Measurements from ENCODE around the gene LSM11.

Gene LSM11

DNA sequence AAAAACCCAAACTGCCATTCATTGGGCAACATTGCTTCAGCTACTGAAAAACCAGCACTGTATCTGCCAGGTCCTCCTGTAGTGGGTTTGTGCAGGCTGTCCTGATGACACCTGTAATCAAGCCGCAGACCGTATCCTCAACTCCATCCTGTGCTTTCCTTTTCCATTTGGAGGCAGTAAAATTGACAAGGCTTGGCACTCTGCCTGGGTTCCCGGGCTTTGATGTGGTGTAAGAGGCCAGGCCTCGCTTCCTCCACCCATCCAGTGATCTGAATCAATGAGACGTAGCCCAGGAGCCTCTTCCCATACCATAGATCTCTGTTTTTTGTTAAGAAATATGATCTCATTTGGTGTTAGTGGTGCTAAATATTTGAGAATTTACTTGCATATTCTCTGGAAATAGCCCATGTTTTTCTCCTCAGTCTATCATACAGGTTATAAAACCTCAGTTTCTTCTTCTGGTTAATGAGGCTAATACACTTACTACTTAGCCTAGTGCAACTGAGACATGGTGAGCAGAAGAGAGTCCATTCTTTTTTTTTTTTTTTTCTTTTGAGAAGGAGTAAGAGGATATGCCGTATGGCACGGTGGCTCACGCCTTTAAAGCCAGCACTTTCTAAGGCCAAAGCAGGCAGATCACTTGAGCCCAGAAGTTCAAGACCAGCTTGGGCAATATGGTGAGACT, 34.8 kb downstream of the LSM11 start:
- no peak for FAIRE-seq

DNA sequence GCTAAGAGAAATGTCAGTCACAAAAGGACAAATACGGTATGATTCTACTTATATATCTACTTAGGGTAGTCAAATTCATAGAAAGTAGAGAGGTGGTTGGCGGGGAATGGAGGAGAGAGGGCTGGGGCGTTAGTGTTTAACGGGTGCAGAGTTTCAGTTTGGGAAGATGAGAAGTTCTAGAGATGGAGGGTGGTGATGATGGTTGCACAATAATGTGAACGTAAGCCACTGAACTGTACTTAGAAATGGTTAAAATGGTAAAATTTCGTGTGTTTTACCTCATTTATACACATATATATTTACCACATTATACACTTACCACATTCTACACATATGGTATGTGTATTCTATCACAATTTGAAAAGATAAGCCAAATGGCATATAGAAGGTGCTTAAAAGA, 35.7 kb downstream of the LSM11 start:
- FAIRE-seq, result no peak

DNA sequence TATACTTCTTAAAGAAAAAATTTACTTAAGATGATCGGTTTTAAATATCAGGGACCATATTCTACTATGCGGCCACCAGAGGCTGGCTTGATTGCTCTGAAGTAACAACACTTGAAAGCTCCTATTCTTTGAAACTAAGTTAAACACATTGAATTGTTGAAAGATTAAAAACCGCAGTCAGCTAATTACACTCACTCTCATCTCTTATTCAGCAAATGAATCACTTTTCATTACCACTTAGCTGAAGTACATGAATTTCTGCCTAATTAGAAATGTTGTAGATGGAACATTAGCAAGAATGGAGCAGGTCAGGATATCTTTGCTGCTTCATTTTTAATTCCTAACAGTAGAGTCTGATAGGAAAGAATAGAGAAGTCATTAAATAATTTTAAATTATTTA, 42.3 kb downstream of the LSM11 start:
- FAIRE-seq, result no peak

DNA sequence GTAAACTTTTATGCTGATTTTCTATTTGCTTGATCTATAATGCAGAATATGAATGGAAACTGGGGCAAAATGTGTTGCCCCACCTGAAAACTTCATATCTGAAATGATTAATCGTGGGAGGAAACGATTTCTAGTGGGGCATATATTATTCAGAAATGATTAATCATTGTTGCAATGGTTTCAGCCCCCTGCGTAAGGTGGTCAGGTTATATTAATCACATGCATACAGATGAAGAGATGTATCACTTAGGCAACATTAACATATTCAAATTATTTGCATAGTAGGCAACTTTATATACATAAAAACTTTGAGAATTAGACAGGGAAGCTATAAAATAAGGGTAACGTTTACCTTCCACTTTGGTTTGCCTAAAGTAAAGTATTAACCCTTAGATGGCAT, 49.8 kb downstream of the LSM11 start:
- FAIRE-seq, result no peak

DNA sequence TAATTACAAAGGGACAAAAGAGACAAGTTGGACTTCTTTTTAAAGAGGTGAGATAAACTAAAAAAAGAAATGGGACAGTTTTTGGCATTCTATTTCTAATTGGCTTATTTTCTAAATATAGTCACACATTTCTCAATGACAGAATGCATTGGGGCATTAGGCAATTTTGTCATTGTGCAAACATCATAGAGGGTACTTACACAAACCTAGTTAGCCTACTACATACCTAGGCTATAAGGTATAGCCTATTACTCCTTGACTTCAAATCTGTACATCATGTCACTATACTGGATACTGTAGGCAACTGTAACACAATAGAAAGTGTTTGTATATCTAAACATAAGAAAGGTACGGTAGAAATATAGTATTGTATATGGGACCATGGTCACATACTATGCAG, 56.1 kb downstream of the LSM11 start:
- FAIRE-seq, result no peak

DNA sequence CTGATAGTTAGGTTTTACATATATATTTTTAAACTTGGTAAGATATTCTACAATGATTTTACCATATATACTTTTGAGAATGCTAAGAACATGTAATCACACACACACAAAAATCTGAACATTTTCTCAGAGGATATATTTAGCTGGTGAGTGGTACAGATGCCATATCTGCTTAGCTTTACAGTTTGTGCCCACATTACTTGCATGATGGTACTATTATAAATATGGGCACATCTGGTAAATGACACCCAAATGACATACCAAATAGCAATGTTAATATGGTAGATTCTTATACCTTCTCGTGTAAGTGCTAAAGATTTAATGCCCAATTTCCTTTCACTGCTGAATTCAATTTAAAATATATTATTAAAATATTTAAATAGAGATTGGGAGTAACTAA, 56.6 kb downstream of the LSM11 start:
- FAIRE-seq, result no peak

DNA sequence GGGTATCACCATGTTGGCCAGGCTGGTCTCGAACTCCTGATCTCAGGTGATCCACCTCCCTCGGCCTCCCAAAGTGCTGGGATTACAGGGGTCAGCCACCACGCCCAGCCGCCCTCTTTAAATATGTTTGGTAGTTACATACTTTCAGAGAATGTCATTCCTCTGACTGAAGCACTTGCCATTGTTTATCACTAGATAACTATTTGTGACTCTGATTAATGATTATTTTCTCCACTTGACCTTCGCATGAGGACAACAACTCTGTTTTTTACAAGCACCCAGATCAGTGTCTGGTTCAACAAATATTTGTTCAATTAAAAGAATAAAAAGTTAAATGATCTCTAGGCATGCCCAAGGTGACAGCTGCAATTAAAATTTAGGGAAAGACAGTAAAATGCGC, 59.2 kb downstream of the LSM11 start:
- FAIRE-seq, result no peak

DNA sequence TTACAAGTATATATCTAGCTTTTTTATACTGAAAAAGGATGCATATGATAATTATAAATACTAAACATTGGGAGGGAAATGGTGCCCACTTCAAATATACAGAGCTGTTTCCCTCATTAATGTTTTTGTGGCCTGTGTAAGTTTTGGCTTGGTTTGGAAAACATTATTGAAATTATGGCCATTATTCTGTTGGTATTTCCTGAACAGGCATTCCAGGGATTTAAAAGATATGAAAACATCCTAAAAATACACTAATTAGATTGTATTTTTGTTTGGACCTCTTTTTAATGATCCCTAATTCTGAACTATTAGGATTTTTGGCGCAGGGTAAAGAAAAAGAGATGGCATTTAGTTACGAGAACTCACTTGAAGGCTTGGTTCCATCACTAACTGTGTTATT, 64.5 kb downstream of the LSM11 start:
- FAIRE-seq, result no peak
